ENCODE results near the gene C2CD5.

The C2CD5 gene

GRCh38 chr12:22481547-22482104, 62.7 kb downstream of the C2CD5 start:
- TF ChIP-seq TCF12 (IDR thresholded peaks at IDR 0.05; ENCODE audit: low read depth) (peak; percentile 99), FOXM1 (IDR thresholded peaks at IDR 0.05; ENCODE audit: borderline replicate concordance, low read depth) (peak; percentile 41; the same call in 1 of the 2 replicates), NFIC (IDR thresholded peaks at IDR 0.05) (peak; percentile 84), MAX (IDR thresholded peaks at IDR 0.05) (no peak), EP300 (IDR thresholded peaks at IDR 0.05; ENCODE audit: borderline replicate concordance) (peak; percentile 76), YY1 (IDR thresholded peaks at IDR 0.05; ENCODE audit: low read depth) (no peak)

GRCh38 chr12:22480016-22480415, 64.3 kb downstream of the C2CD5 start:
- no peak for TF ChIP-seq MAX (IDR thresholded peaks at IDR 0.05)
- TF ChIP-seq TAF1 (IDR thresholded peaks at IDR 0.05; ENCODE audit: low read depth) = no peak
- no peak for TF ChIP-seq FOXM1 (IDR thresholded peaks at IDR 0.05; ENCODE audit: borderline replicate concordance, low read depth)

DNA sequence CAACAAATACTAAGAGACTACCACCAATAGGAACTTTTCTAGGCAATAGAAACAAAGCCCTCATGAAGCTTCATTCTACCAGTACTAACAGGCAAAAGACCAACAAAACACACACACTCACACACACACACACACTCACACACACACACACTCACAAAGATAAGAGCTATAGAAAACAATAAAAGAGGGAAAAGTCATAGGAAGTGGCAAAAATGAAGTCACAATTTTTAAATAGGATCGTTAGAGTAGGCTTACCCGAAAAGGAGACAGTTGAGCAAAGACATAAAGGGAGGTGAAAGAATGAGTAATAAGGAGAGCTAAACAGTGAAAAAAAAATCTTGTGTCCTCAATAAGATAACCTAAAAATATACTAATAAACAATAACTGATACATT, 66.5 kb downstream of the C2CD5 start:
- TF ChIP-seq ZBTB7A (IDR thresholded peaks at IDR 0.05; ENCODE audit: low read depth) = no peak
- no peak for TF ChIP-seq NFIC (IDR thresholded peaks at IDR 0.05)
- no peak for TF ChIP-seq RAD21 (IDR thresholded peaks at IDR 0.05; ENCODE audit: low read depth)
- TF ChIP-seq CEBPB (IDR thresholded peaks at IDR 0.05) = no peak
- no peak for TF ChIP-seq REST (IDR thresholded peaks at IDR 0.05; ENCODE audit: low read depth)
- no peak for TF ChIP-seq TEAD4 (IDR thresholded peaks at IDR 0.05)
- no peak for TF ChIP-seq FOXM1 (IDR thresholded peaks at IDR 0.05; ENCODE audit: borderline replicate concordance, low read depth)
- TF ChIP-seq YY1 (IDR thresholded peaks at IDR 0.05; ENCODE audit: low read depth) = no peak
- TF ChIP-seq MAX (IDR thresholded peaks at IDR 0.05) = no peak
- TF ChIP-seq CREB1 (IDR thresholded peaks at IDR 0.05; ENCODE audit: low read depth) = no peak
- no peak for TF ChIP-seq TCF12 (IDR thresholded peaks at IDR 0.05; ENCODE audit: low read depth)
- no peak for TF ChIP-seq EP300 (IDR thresholded peaks at IDR 0.05; ENCODE audit: borderline replicate concordance)
- TF ChIP-seq, protein P1, sequence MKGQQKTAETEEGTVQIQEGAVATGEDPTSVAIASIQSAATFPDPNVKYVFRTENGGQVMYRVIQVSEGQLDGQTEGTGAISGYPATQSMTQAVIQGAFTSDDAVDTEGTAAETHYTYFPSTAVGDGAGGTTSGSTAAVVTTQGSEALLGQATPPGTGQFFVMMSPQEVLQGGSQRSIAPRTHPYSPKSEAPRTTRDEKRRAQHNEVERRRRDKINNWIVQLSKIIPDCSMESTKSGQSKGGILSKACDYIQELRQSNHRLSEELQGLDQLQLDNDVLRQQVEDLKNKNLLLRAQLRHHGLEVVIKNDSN (IDR thresholded peaks at IDR 0.05) = no peak
- TF ChIP-seq TAF1 (IDR thresholded peaks at IDR 0.05; ENCODE audit: low read depth) = no peak

DNA sequence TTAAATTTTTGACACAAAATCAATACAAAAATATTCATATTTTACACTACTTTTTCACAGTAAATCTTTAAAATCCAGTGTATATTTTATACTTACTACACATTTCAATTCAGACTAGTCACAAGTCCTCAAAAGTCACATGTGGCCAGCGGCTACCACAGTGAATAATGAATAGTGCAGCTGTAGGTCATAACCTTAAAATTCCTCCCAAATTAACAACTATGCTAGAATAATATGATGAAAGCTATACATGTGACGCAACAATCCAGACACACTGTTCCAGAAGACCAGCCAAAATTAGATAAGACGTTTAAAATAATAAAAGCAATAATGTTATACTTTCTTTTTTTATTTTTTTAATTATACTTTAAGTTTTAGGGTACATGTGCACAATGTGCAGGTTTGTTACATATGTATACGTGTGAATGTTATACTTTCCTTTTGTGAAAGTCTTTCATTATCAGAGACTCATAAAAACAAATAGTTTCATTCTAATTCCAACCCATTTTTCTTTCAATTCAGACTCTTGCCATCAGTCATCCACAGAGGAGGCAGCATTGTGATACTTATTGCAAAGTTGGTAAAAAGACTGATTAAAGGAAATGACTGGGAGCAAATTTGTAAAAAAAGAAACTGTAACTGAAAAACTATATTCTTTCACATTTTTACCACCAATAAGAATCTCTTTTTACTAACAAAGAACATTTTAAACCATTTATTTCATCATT, 67.0 kb downstream of the C2CD5 start:
- TF ChIP-seq CEBPB (IDR thresholded peaks at IDR 0.05) = no peak
- no peak for TF ChIP-seq TEAD4 (IDR thresholded peaks at IDR 0.05)
- no peak for TF ChIP-seq TCF12 (IDR thresholded peaks at IDR 0.05; ENCODE audit: low read depth)
- no peak for TF ChIP-seq FOXM1 (IDR thresholded peaks at IDR 0.05; ENCODE audit: borderline replicate concordance, low read depth)
- no peak for TF ChIP-seq ZBTB7A (IDR thresholded peaks at IDR 0.05; ENCODE audit: low read depth)
- TF ChIP-seq, protein P1 (IDR thresholded peaks at IDR 0.05) = no peak
- TF ChIP-seq MAX (IDR thresholded peaks at IDR 0.05) = no peak
- no peak for TF ChIP-seq NFIC (IDR thresholded peaks at IDR 0.05)
- no peak for TF ChIP-seq TAF1 (IDR thresholded peaks at IDR 0.05; ENCODE audit: low read depth)
- no peak for TF ChIP-seq EGR1 (IDR thresholded peaks at IDR 0.05)
- TF ChIP-seq EP300 (IDR thresholded peaks at IDR 0.05; ENCODE audit: borderline replicate concordance) = no peak
- TF ChIP-seq YY1 (IDR thresholded peaks at IDR 0.05; ENCODE audit: low read depth) = no peak
- TF ChIP-seq CREB1 (IDR thresholded peaks at IDR 0.05; ENCODE audit: low read depth) = no peak
- no peak for TF ChIP-seq REST (IDR thresholded peaks at IDR 0.05; ENCODE audit: low read depth)
- TF ChIP-seq RAD21 (IDR thresholded peaks at IDR 0.05; ENCODE audit: low read depth) = no peak

DNA sequence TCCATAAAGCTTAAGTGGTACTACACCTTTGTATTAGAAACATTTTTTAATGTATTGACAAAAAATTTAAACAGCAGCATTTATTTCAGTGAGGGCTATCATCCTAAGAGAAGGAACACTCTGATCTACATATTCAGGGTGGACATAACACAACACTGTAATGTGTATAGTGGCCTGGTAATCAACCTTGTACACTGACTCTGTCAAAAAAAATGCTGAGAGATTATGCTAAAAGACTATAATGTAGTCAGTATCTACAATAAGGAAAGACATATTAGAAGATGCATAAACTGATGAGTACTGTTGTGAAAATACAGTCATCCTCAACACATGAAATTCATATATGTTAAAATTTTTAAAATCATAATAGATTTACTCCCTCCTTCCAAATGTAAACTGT, 68.2 kb downstream of the C2CD5 start:
- TF ChIP-seq, protein P1 (IDR thresholded peaks at IDR 0.05) = no peak

Measured in Ishikawa (cell line).